K562 (cell line): ENCODE results near the gene PRKD1. TPM values are rescaled to one million over a fixed set of nuclear protein-coding genes. Genes with fewer than 3 reads are reported as not detected.

ENCODE experiments used
- ATAC-seq: fragments of 200-7000 bp; cut with Tn5 transposase; 3 replicates; pipeline ENCODE4 v1.9.1; 2020; ENCODE audit warnings: moderate library complexity
- BruUV-seq: library from RNA; stranded (reverse); fragments of 400-500 nt; replicated peaks from 2 replicates; lab custom pipeline; 2021; lab: Mats Ljungman, UMichigan
- CTCF ChIA-PET: fragments of 300-600 bp; formaldehyde crosslinking; extraction: SDS; loops from one replicate; lab custom pipeline; 2021; ENCODE audit warnings: low intra/inter-chr PET ratio; lab: Yijun Ruan, JAX
- POLR2A ChIA-PET: fragments of 300-600, 350-650 bp; sonication (Branson Sonifier 250); formaldehyde crosslinking; extraction: SDS; loops from one replicate; lab custom pipeline; 2021; ENCODE audit warnings: antibody characterized with exemption, inconsistent platforms; lab: Yijun Ruan, JAX
- DNase-seq, 4 experiments: peaks; one replicate each; pipeline versions ENCODE4 v3.0.0 to v3.0.0-alpha.2; 2011 to 2018; ENCODE audit warnings: low spot score in 3 of 4, mixed read lengths in 3 of 4; ENCODE audit errors: extremely low read depth in 1 of 4
- FAIRE-seq: peaks from 2 replicates; lab custom pipeline; 2011; peaks lifted over from hg19 to GRCh38; lab: Jason Lieb, UNC
- H2AFZ ChIP-seq: 2 replicates; pipeline ENCODE4 v1.6.0; 2011; ENCODE audit warnings: low read depth, low read length, control low read depth, inconsistent platforms
- H3K27ac ChIP-seq: fragments of 200-600 bp; 3 replicates; pipeline ENCODE4 v1.8.0; 2011; ENCODE audit warnings: low read depth, mild to moderate bottlenecking, control low read depth, inconsistent platforms, low read length, moderate library complexity, mixed read lengths; ENCODE audit errors: extremely low read depth
- H3K27me3 ChIP-seq, 2 experiments: fragments of 300-600 bp in 1 of 2; 2 replicates in 1 of 2; 3 replicates in 1 of 2; pipeline versions ENCODE4 v1.6.0 to v1.8.0; 2011; ENCODE audit warnings: inconsistent platforms in 2 of 2, low read length in 2 of 2, mild to moderate bottlenecking in 1 of 2, mixed read lengths in 1 of 2, moderate library complexity in 1 of 2; ENCODE audit not compliant: control insufficient read depth in 2 of 2, insufficient read depth in 2 of 2
- H3K36me3 ChIP-seq: fragments of 300-600 bp; 3 replicates; pipeline ENCODE4 v1.8.0; 2011; ENCODE audit warnings: mild to moderate bottlenecking, low read length, inconsistent platforms; ENCODE audit not compliant: control insufficient read depth, insufficient read depth
- H3K4me1 ChIP-seq, 2 experiments: fragments of 200-600 bp in 1 of 2; replicated peaks in 1 of 2; 2 replicates in 1 of 2; 3 replicates in 1 of 2; pipeline versions ENCODE4 v1.5.1 to v1.8.0; 2011; ENCODE audit warnings: inconsistent platforms in 2 of 2, low read length in 2 of 2, mild to moderate bottlenecking in 1 of 2, mixed read lengths in 1 of 2, moderate library complexity in 1 of 2; ENCODE audit not compliant: control insufficient read depth in 2 of 2, insufficient read depth in 2 of 2
- H3K4me2 ChIP-seq: 2 replicates; pipeline ENCODE4 v1.6.1; 2011; ENCODE audit warnings: low read length, control low read depth, inconsistent platforms, mixed read lengths; ENCODE audit not compliant: insufficient read depth
- H3K4me3 ChIP-seq: fragments of 200-600 bp; sonication (generic), shearing (Covaris generic); 2 replicates; pipeline ENCODE4 v1.5.1; 2016; ENCODE audit warnings: control low read depth, inconsistent platforms
- H3K79me2 ChIP-seq: fragments of 200-600 bp; 3 replicates; pipeline ENCODE4 v1.8.0; 2011; ENCODE audit warnings: low read length, inconsistent platforms; ENCODE audit not compliant: control insufficient read depth, insufficient read depth
- H3K9ac ChIP-seq, 2 experiments: 2 replicates each; pipeline versions ENCODE4 v1.6.0 to v1.6.1; 2011; ENCODE audit warnings: low read depth in 2 of 2, low read length in 2 of 2, control low read depth in 1 of 2, inconsistent platforms in 1 of 2, mild to moderate bottlenecking in 1 of 2, mixed read lengths in 1 of 2; ENCODE audit not compliant: insufficient read depth in 1 of 2
- H3K9me1 ChIP-seq: one replicate; pipeline ENCODE4 v1.6.0; 2011; ENCODE audit warnings: inconsistent platforms, mild to moderate bottlenecking, low read length, moderate library complexity; ENCODE audit not compliant: control insufficient read depth, insufficient read depth
- H3K9me3 ChIP-seq: replicated peaks from 2 replicates; pipeline ENCODE4 v1.5.1; 2011; ENCODE audit warnings: low read depth, low read length, inconsistent platforms; ENCODE audit not compliant: control insufficient read depth, insufficient read depth
- H4K20me1 ChIP-seq: replicated peaks from 2 replicates; pipeline ENCODE4 v1.6.1; 2011; ENCODE audit warnings: low read length, inconsistent platforms, mixed read lengths; ENCODE audit not compliant: control insufficient read depth, insufficient read depth
- CCNT2 ChIP-seq: IDR thresholded peaks from 2 replicates; pipeline ENCODE4 v1.6.1; 2011; ENCODE audit warnings: borderline replicate concordance, low read depth, mild to moderate bottlenecking, moderate library complexity, mixed read lengths, low read length; ENCODE audit not compliant: insufficient read length; ENCODE audit errors: extremely low read depth
- DACH1 ChIP-seq: fragments of 450-650 bp; IDR thresholded peaks from 2 replicates; pipeline ENCODE4 v1.6.1; 2018; ENCODE audit not compliant: partially characterized antibody
- ETV6 ChIP-seq, 3 experiments: fragments of 150-350 bp in 1 of 3; sonication (generic) in 1 of 3; formaldehyde crosslinking in 1 of 3; IDR thresholded peaks; 2 replicates each; pipeline versions ENCODE4 v1.6.1 to v1.8.0; 2014 to 2022; ENCODE audit warnings: borderline replicate concordance in 2 of 3, low read depth in 2 of 3, antibody characterized with exemption in 1 of 3, low read length in 1 of 3, mild to moderate bottlenecking in 1 of 3, missing genetic modification reagents in 1 of 3
- FOXM1 ChIP-seq, 2 experiments: fragments of 450-650 bp in 1 of 2; sonication (generic) in 1 of 2; formaldehyde crosslinking in 1 of 2; IDR thresholded peaks; 2 replicates each; pipeline versions ENCODE4 v1.6.1 to v1.9.0; 2017 to 2022; ENCODE audit warnings: low read depth in 2 of 2, mild to moderate bottlenecking in 2 of 2, missing genetic modification reagents in 1 of 2, moderate library complexity in 1 of 2
- HDAC1 ChIP-seq, 2 experiments: fragments of 450-650 bp; IDR thresholded peaks; 2 replicates each; pipeline ENCODE4 v1.6.1; 2016 to 2017; ENCODE audit warnings: inconsistent platforms in 1 of 2, mild to moderate bottlenecking in 1 of 2, moderate library complexity in 1 of 2
- HDAC2 ChIP-seq: fragments of 450-650 bp; IDR thresholded peaks from 2 replicates; pipeline ENCODE4 v1.6.1; 2016; ENCODE audit warnings: mild to moderate bottlenecking
- HLTF ChIP-seq: fragments of 450-650 bp; IDR thresholded peaks from 2 replicates; pipeline ENCODE4 v1.6.1; 2016
- PCBP1 ChIP-seq: fragments of 200-400 bp; formaldehyde crosslinking; IDR thresholded peaks from 2 replicates; pipeline ENCODE4 v1.6.1; 2018; ENCODE audit warnings: mild to moderate bottlenecking, low read depth, low read length; ENCODE audit not compliant: poor library complexity, severe bottlenecking
- SLC30A9 ChIP-seq: fragments of 250-450 bp; sonication (Bioruptor Pico); IDR thresholded peaks from 2 replicates; pipeline ENCODE4 v1.8.0; 2022; ENCODE audit warnings: mild to moderate bottlenecking, moderate library complexity
- SNRNP70 ChIP-seq: fragments of 200-400 bp; formaldehyde crosslinking; optimal IDR thresholded peaks from 2 replicates; pipeline ENCODE3; 2017; ENCODE audit warnings: low read depth, low read length
- SRSF1 ChIP-seq: fragments of 200-400 bp; formaldehyde crosslinking; IDR thresholded peaks from 2 replicates; pipeline ENCODE4 v1.6.1; 2017; ENCODE audit warnings: mild to moderate bottlenecking, low read depth, low read length, moderate library complexity
- ZBTB8A ChIP-seq: fragments of 450-650 bp; IDR thresholded peaks from 2 replicates; pipeline ENCODE4 v1.6.1; 2018; ENCODE audit warnings: mild to moderate bottlenecking, moderate library complexity; ENCODE audit not compliant: partially characterized antibody
- ZC3H11A ChIP-seq: IDR thresholded peaks from 2 replicates; pipeline ENCODE4 v1.6.1; 2012; ENCODE audit warnings: low read depth, low read length, improper control_type of control experiment
- ZNF232 ChIP-seq: sonication (generic); formaldehyde crosslinking; IDR thresholded peaks from 2 replicates; pipeline ENCODE4 v1.8.0; 2022; ENCODE audit warnings: mild to moderate bottlenecking, missing genetic modification reagents
- ZNF668 ChIP-seq: fragments of 250-450 bp; sonication (Bioruptor Pico); IDR thresholded peaks from 2 replicates; pipeline ENCODE4 v1.8.0; 2022; ENCODE audit warnings: mild to moderate bottlenecking, inconsistent platforms
- WGBS: fragments of 100-300 bp; shearing (Covaris generic); methylation state at CpG from one replicate; pipeline ENCODE4 v1.1.6; 2016; ENCODE audit warnings: low coverage, mixed read lengths; ENCODE audit not compliant: insufficient coverage; ENCODE audit errors: missing lambda C conversion rate; 5-methylcytosine and 5-hydroxymethylcytosine counted together
- in situ Hi-C: fragments of 300-500 bp; cut with MboI; formaldehyde crosslinking; loops from 4 replicates; pipeline ENCODE4 v1.15.0; 2018; ENCODE audit warnings: inconsistent platforms, mixed read lengths
- intact Hi-C: fragments of 100-400 bp; cut with micrococcal nuclease; formaldehyde crosslinking; loops from 2 replicates; pipeline ENCODE4 v1.14.2; 2022
- polyA plus RNA-seq, 8 experiments: library from polyadenylated mRNA; depleted of rRNA in 4 of 8; stranded (reverse) in 5 of 8; unstranded in 3 of 8; fragments of >200 nt; fragmentation: Nextera tagmentation in 2 of 8; fragmentation: Illumina TruSeq in 1 of 8; extraction: Ambion mirVana in 2 of 8; extraction: Trizol in 1 of 8; gene quantifications; 2 replicates each; pipeline versions ENCODE4 v1.2.1 to v1.2.3, GENCODE V29; 2011 to 2014; ENCODE audit warnings: inconsistent platforms in 1 of 8, missing spikeins in 1 of 8
- total RNA-seq, 7 experiments: library from RNA; depleted of rRNA in 6 of 7; stranded (reverse); fragments of >200 nt in 6 of 7; fragmentation: Illumina TruSeq in 2 of 7; extraction: Trizol in 2 of 7; gene quantifications; 2 replicates each; pipeline versions ENCODE4 v1.2.1 to v1.2.3, GENCODE V29; 2011 to 2021; ENCODE audit warnings: low replicate concordance in 1 of 7
- TF ChIP-seq, protein P1 (sequence below): fragments of 250-450 bp; sonication (Bioruptor Pico); IDR thresholded peaks from 2 replicates; pipeline ENCODE4 v1.8.0; 2022; ENCODE audit warnings: moderate library complexity, mild to moderate bottlenecking, inconsistent platforms
- TF ChIP-seq, protein P2 (sequence below): sonication (generic); formaldehyde crosslinking; IDR thresholded peaks from 2 replicates; pipeline ENCODE4 v1.8.0; 2022; ENCODE audit warnings: missing genetic modification reagents, mild to moderate bottlenecking, borderline replicate concordance

The PRKD1 gene
- total and polyA plus RNA-seq, 9 of the 15 experiments (the other 6 are each of a cell fraction or from before 2014, with no cell fraction given): 0.04 to 0.25 (median 0.13) TPM; not detected in 1

DNA sequence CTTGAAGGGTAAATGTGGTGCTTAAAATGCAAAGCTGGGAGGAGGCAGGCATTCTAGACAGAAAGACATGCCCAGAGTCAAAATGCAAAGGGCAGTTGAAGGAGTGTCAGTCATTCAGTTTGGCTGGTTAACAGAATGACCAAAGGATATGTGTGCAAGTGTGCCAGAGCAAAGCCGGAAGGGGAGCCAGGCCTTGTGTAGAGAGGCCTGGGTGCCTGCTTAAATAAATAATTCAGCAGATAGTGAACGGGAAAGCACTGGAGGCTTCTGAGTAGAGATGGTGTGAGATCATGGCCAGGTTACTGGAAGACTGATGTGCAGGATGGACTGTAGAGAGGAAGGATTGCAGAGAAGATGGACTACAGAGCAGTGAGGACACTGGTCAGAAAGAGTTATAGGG is 244.9 kb downstream of the PRKD1 start (continued):
- TF ChIP-seq ZNF668 (no peak), HLTF (no peak)

DNA sequence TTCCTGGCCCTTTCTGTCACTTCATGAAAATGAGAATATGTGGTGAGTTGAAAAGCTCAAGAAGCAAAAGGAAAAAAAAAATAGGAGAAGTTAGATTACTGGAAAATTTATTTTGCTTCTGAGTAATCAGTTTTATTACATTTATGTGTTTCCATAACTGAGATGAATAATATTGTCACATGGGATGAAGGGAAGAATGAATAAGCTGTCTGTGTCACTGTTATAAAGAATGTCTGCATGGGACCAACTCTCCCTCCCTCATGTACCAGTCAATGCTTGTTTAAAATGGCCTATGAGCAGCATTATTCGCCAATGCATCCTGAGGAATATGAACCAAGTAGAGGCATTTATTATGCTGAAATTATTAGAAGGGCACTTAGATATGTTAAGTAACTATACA is 246.3 kb downstream of the PRKD1 start:
- in situ Hi-C loops: no loop called here
- TF ChIP-seq HDAC1 (IDR thresholded peaks at IDR 0.05): no peak
- TF ChIP-seq ZNF232 (CRISPR knock-in tag): no peak
- no peak for TF ChIP-seq SLC30A9 (CRISPR knock-in tag)
- TF ChIP-seq, protein P1, sequence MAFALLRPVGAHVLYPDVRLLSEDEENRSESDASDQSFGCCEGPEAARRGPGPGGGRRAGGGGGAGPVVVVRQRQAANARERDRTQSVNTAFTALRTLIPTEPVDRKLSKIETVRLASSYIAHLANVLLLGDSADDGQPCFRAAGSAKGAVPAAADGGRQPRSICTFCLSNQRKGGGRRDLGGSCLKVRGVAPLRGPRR (CRISPR knock-in tag): no peak
- TF ChIP-seq DACH1: no peak
- no peak for TF ChIP-seq FOXM1 (IDR thresholded peaks at IDR 0.05; ENCODE audit: low read depth)
- TF ChIP-seq FOXM1 (CRISPR knock-in tag; IDR thresholded peaks at IDR 0.05; ENCODE audit: low read depth): no peak
- TF ChIP-seq ETV6 (IDR thresholded peaks at IDR 0.05; ENCODE audit: borderline replicate concordance in 1 of 2, low read depth in 2 of 2, low read length in 1 of 2): no peak
- no peak for TF ChIP-seq ETV6 (CRISPR knock-in tag; IDR thresholded peaks at IDR 0.05; ENCODE audit: borderline replicate concordance)
- TF ChIP-seq SRSF1: no peak
- TF ChIP-seq, protein P2, sequence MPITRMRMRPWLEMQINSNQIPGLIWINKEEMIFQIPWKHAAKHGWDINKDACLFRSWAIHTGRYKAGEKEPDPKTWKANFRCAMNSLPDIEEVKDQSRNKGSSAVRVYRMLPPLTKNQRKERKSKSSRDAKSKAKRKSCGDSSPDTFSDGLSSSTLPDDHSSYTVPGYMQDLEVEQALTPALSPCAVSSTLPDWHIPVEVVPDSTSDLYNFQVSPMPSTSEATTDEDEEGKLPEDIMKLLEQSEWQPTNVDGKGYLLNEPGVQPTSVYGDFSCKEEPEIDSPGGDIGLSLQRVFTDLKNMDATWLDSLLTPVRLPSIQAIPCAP (CRISPR knock-in tag): no peak
- TF ChIP-seq SNRNP70: no peak
- TF ChIP-seq HDAC2: no peak
- no peak for TF ChIP-seq CCNT2
- TF ChIP-seq ZC3H11A: no peak
- TF ChIP-seq ZBTB8A: no peak
- no peak for TF ChIP-seq PCBP1
- WGBS: 20% methylated on average over 1 of the region's 1 CpG
- H3K4me3 ChIP-seq: no peak overlapping the region
- H3K36me3 ChIP-seq: no peaks in the 10 kb centered on the region
- no peak for FAIRE-seq
- intact Hi-C loops: no loop called here
- H3K27me3 ChIP-seq: no peaks in the 10 kb centered on the region
- H3K4me1 ChIP-seq: no peaks in the 10 kb centered on the region
- no peaks in the 10 kb centered on the region for H4K20me1 ChIP-seq
- H3K4me2 ChIP-seq: no peak overlapping the region
- DNase-seq: no peak
- POLR2A ChIA-PET: interaction anchor here (0.7 kb wide), 1 partner anchor 81 kb away, joined by 3 read pairs; no protein-coding TSS in a partner anchor
- H3K9me1 ChIP-seq: no peaks in the 10 kb centered on the region
- no peak overlapping the region for H3K27ac ChIP-seq
- no peak overlapping the region for H2AFZ ChIP-seq
- no peak overlapping the region for H3K9ac ChIP-seq
- H3K9me3 ChIP-seq: no peaks in the 10 kb centered on the region
- BruUV-seq: no TSS peak
- CTCF ChIA-PET: no interaction called here
- ATAC-seq: no peak
- H3K79me2 ChIP-seq: no peaks in the 10 kb centered on the region
